Stimulated activated CD4-positive, alpha-beta T cell treated with anti-CD3 and anti-CD28 coated beads, TNF-alpha, amount 100 ng/mL, for 24 hours (primary cell): ENCODE measurements around the gene FOXA3.

Experiments used
- DNase-seq, 3 experiments: peaks; one replicate each; pipeline ENCODE4 v3.0.0-alpha.2; 2020; ENCODE audit warnings: low read depth in 3 of 3

The FOXA3 gene

DNA sequence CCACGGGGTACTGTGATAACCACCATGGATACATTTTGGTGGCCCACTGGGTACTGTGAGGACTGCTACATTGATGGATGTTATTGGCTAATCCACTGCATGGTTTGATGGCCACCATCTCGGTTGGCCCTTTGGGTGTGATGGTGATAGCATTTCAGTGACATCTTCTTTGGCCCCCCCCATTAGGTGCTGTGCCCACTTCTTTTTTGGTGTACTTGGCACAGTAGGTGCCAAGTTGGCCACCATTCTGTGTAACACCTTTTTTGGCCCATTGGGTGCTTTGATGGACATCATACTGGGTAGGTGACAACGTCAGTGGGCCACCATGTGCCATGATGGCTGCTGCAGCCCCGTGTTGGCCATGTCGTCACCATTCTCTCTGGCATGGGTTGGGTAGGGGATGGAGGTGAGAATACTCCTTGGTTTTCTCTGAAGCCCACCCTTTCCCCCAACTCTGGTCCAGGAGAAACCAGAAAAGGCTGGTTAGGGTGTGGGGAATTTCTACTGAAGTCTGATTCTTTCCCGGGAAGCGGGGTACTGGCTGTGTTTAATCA lies 9.2 kb downstream of the FOXA3 start:
- no peak for DNase-seq

DNA sequence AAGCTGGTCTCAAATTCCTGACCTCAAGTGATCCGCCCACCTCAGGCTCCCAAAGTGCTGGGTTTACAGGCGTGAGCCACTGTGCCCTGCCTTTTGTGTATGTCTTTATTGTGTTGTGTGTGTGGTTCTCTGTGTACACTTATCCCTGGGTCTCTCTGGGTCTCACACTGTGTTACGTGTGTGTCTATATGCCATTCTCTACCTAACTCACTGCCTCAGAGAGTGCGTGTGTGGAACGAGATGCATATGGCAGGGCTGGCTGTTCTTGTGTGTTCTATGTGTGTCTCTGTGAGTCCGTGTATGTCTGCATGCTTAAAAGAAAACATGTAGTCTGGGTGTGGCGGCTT lies 10.5 kb downstream of the FOXA3 start:
- DNase-seq, result no peak

DNA sequence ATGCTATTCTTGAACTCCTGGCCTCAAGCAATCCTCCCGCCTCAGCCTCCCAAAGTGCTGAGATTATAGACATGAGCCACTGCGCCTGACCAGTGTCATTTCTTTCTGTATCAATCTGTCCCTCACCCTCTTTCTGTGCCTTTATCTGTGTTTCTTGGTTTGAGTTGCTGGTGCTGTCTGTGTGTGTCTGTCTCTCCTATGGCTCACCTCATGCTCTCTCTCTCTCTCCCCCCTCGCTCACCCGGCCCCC lies 12.0 kb downstream of the FOXA3 start:
- peak in 1 of 3 experiments; percentile 26 for DNase-seq

- DNase-seq, result peak in 1 of 3 experiments; percentile 29
Measured at GRCh38 chr19:45876411-45877197, 12.5 kb downstream of the FOXA3 start.

- DNase-seq, result no peak
Measured at GRCh38 chr19:45878043-45878794, 14.1 kb downstream of the FOXA3 start.

- DNase-seq, result no peak
Measured at GRCh38 chr19:45879055-45879454, 14.9 kb downstream of the FOXA3 start.

DNA sequence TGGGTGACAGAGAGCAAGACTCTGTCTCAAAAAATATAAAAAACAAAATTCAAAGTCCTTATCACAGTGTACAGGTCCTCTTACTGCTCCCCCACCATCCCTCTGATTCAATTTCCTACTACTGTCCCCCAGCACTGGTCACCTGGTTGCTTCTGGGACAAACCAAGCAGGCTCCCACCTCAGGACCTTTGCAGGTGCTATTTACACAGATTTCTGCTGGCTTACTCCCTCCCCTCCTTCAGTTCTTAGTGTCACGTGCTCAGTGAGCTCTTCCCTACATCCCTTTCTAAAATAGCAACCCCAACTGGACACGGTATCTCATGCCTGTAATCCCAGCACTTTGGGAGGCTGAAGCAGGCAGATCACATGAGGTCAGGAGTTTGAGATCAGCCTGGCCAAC lies 15.8 kb downstream of the FOXA3 start:
- DNase-seq, result no peak

GRCh38 chr19:45881082-45881908 lies 17.2 kb downstream of the FOXA3 start:
- DNase-seq, result no peak

- DNase-seq, result no peak
Measured at GRCh38 chr19:45881909-45882528, 17.9 kb downstream of the FOXA3 start.

DNA sequence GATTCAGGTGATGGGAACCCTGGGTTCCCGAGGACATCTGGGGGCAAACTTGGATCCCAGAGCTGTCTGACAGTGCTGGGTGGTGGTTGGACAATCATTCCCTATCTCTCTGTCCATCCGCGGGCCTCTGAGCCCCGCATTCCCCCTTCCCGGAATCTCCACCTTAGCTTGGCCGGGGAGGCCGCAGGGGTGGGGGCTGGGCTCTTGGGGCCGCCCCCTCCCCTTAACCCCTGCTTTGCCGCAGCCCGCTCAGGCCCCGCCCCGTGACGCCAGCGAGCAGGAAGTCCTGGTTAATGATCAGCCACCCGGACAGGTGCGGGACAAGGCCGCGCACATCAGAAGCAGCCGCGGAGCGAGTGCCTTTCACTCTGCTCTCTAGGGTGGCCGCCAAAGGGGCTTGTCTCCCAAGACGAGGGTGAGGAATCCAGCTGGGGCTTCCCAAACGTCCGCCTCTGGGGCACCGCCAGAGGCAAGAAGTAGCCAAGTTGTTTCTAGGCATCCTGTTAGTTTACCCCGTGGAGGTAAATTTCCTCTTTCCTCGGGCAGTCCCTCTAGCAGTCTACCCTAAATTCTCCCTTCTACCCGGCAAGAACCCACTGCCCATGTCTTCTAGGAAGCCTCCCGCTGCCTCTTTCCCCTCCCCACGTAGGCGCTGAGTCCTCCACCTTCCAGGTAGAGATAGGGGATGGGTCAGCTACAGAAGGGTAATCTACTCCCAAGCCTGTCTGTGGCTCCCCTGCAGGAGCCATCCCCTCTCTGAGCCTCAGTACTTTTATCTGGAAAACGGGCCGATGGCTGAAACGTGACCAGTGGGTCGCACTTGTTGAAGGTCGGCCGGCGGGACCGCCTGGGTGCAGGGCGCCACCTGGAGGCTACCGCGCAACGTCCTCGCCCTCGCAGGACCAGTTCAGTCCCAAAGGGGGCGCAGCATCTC lies 18.8 kb downstream of the FOXA3 start:
- peak; percentile 69 to 85 (median 73) for DNase-seq

DNA sequence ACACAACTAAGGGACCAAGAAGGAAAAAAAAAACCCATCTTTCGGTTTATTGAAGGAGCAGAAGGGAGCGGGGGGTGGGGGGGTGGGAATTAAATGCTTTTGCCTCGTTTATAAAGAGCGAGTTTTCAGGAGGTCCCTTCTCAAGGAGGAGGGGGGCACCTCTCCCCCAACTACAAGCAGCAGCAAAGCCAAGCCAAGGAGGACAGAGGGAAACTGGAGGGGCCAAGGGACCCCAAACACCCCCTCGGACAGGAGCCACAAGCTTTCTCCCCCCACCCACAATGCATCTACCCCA lies 19.4 kb downstream of the FOXA3 start:
- DNase-seq, result no peak

- DNase-seq, result no peak
Measured at GRCh38 chr19:45883881-45884681, 20.0 kb downstream of the FOXA3 start.

GRCh38 chr19:45884682-45885555 lies 20.8 kb downstream of the FOXA3 start:
- DNase-seq, result peak in 1 of 3 experiments; percentile 19

- peak; percentile 74 to 86 (median 86) for DNase-seq
Measured at GRCh38 chr19:45885556-45886426, 21.7 kb downstream of the FOXA3 start, which contains the start of gene IRF2BP1. Gene IRF2BP1, minus strand, starts transcription at chr19:45886141. Its CDS starts 367 bp downstream, at chr19:45885774.

GRCh38 chr19:45886427-45887199 lies 22.5 kb downstream of the FOXA3 start:
- DNase-seq, result peak; percentile 76 to 88 (median 83)

DNA sequence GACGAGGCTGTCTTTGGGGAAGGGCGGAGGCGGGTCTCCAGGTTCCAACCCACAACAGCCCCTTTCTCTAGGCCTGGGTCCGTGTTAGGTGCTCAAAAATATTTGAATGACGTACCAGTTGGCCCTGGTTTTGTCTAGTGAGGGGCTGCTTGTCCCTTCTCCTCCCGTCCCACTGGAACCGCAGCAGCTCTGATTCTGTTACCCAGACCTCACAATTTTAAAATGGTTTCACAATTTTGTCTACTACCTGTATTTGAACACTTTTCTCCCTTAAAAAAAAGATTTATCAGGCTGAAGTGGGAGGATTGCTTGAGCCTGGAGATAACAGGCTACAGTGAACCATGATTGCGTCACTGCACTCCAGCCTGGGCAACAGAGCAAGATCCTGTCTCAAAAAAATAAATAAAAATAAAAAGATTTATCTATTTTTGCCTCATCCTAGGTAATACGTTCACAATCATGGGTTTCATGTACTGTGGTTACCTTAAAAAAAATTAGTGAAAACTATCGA lies 23.1 kb downstream of the FOXA3 start:
- DNase-seq, result no peak
